Naive B cell (primary cell): ENCODE data around the gene DHX15. TPM values are rescaled to one million over a fixed set of nuclear protein-coding genes. Genes with fewer than 3 reads are reported as not detected.
"Not testable (repeated sequence)": the region's sequence is repeated elsewhere in the genome, so short reads cannot be mapped to it uniquely, and the experiment has no call there.

Experiments
- ATAC-seq, 2 donors: fragments of 150-1000 bp; cut with Tn5 transposase; 2 replicates each; pipeline ENCODE4 v1.10.0; 2021; ENCODE audit warnings: low read depth in 2 of 2, mild to moderate bottlenecking in 2 of 2, moderate library complexity in 2 of 2
- DNase-seq: peaks from one replicate; pipeline ENCODE4 v3.0.0; 2022
- H3K27ac Mint-ChIP-seq, 6 donors: one replicate each; pipeline ENCODE4 v1.8.0; 2020 to 2022; ENCODE audit warnings: mild to moderate bottlenecking in 6 of 6, mixed read lengths in 6 of 6, moderate library complexity in 5 of 6, inconsistent platforms in 2 of 6
- H3K27me3 Mint-ChIP-seq, 3 donors: one replicate each; pipeline ENCODE4 v1.8.0; 2021 to 2022; ENCODE audit warnings: mixed read lengths in 3 of 3, mild to moderate bottlenecking in 1 of 3
- H3K36me3 Mint-ChIP-seq, 2 donors: one replicate each; pipeline ENCODE4 v1.8.0; 2020 to 2022; ENCODE audit warnings: mixed read lengths in 2 of 2, inconsistent platforms in 1 of 2, mild to moderate bottlenecking in 1 of 2
- H3K4me1 Mint-ChIP-seq, 3 donors: one replicate each; pipeline ENCODE4 v1.8.0; 2020 to 2022; ENCODE audit warnings: mixed read lengths in 3 of 3, inconsistent platforms in 1 of 3, mild to moderate bottlenecking in 1 of 3, moderate library complexity in 1 of 3
- H3K4me3 Mint-ChIP-seq, 8 donors: one replicate each; pipeline ENCODE4 v1.8.0; 2020 to 2022; ENCODE audit warnings: mild to moderate bottlenecking in 8 of 8, mixed read lengths in 8 of 8, moderate library complexity in 8 of 8, inconsistent platforms in 2 of 8
- H3K9me3 Mint-ChIP-seq, 7 donors: one replicate each; pipeline ENCODE4 v1.8.0; 2020 to 2022; ENCODE audit warnings: mixed read lengths in 7 of 7, mild to moderate bottlenecking in 5 of 7, inconsistent platforms in 2 of 7, moderate library complexity in 1 of 7
- polyA plus RNA-seq, 6 donors: library from polyadenylated mRNA; unstranded; fragments of 300-500 nt; fragmentation: Illumina TruSeq; gene quantifications; one replicate each; pipeline ENCODE4 v1.2.3, GENCODE V29; 2021; ENCODE audit warnings: low read depth in 6 of 6

The DHX15 gene
- polyA plus RNA-seq, 6 donors from 2014 or later = 34.0 to 71.6 (median 44.1) TPM

GRCh38 chr4:24515698-24516097 is 68.7 kb downstream of the DHX15 start:
- Mint-ChIP-seq H3K27me3 (no peaks in the 10 kb centered on the region), H3K27ac (peak overlapping the region in 1 of 6 donors; percentile 97), H3K9me3 (no peaks in the 10 kb centered on the region), H3K4me3 (no peak overlapping the region), H3K36me3 (peaks cover 0 to 5% of the 10 kb centered on the region in 2 donors), H3K4me1 (no peaks in the 10 kb centered on the region)
- DNase-seq = no peak
- no peak for ATAC-seq

- H3K4me1 Mint-ChIP-seq = no peaks in the 10 kb centered on the region
- no peaks in the 10 kb centered on the region for H3K27me3 Mint-ChIP-seq
- H3K4me3 Mint-ChIP-seq = no peak overlapping the region
- no peaks in the 10 kb centered on the region for H3K9me3 Mint-ChIP-seq
- H3K27ac Mint-ChIP-seq = no peak overlapping the region
- no peak for DNase-seq
- ATAC-seq = no peak
- peaks cover 0 to 5% of the 10 kb centered on the region in 2 donors for H3K36me3 Mint-ChIP-seq
These were observed 69.5 kb downstream of the DHX15 start for GRCh38 chr4:24514808-24515207.

- no peak overlapping the region for H3K4me3 Mint-ChIP-seq
- no peaks in the 10 kb centered on the region for H3K9me3 Mint-ChIP-seq
- H3K27me3 Mint-ChIP-seq = no peaks in the 10 kb centered on the region
- H3K36me3 Mint-ChIP-seq = no peaks in the 10 kb centered on the region
- no peak overlapping the region for H3K27ac Mint-ChIP-seq
- no peaks in the 10 kb centered on the region for H3K4me1 Mint-ChIP-seq
- ATAC-seq (no peak), DNase-seq (no peak)
These were observed 70.6 kb downstream of the DHX15 start for GRCh38 chr4:24513718-24514117.

GRCh38 chr4:24511371-24512063 is 72.8 kb downstream of the DHX15 start:
- Mint-ChIP-seq H3K27ac (peak overlapping the region in 1 of 6 donors; percentile 84), H3K4me1 (no peaks in the 10 kb centered on the region), H3K9me3 (peaks cover 0 to 1% (median 0%) of the 10 kb centered on the region in 7 donors), H3K27me3 (no peaks in the 10 kb centered on the region), H3K36me3 (no peaks in the 10 kb centered on the region), H3K4me3 (no peak overlapping the region)
- ATAC-seq (no peak), DNase-seq (no peak)

- Mint-ChIP-seq H3K4me1 (no peaks in the 10 kb centered on the region), H3K4me3 (no peak overlapping the region), H3K36me3 (no peaks in the 10 kb centered on the region), H3K27me3 (peaks cover 0 to 4% (median 0%) of the 10 kb centered on the region in 3 donors), H3K27ac (no peak overlapping the region), H3K9me3 (peaks cover 0 to 1% (median 0%) of the 10 kb centered on the region in 7 donors)
- ATAC-seq (no peak), DNase-seq (no peak)
These were observed 74.3 kb downstream of the DHX15 start for GRCh38 chr4:24510091-24510490.

GRCh38 chr4:24508541-24508940 is 75.8 kb downstream of the DHX15 start:
- ATAC-seq (no peak), DNase-seq (no peak)
- H3K4me1 Mint-ChIP-seq = no peaks in the 10 kb centered on the region
- no peak overlapping the region for H3K27ac Mint-ChIP-seq
- H3K9me3 Mint-ChIP-seq = peaks cover 0 to 1% (median 0%) of the 10 kb centered on the region in 7 donors
- H3K27me3 Mint-ChIP-seq = peaks cover 0 to 7% (median 0%) of the 10 kb centered on the region in 3 donors
- no peaks in the 10 kb centered on the region for H3K36me3 Mint-ChIP-seq
- no peak overlapping the region for H3K4me3 Mint-ChIP-seq

GRCh38 chr4:24507439-24507838 is 76.9 kb downstream of the DHX15 start:
- ATAC-seq (no peak), DNase-seq (no peak)
- peaks cover 0 to 1% (median 0%) of the 10 kb centered on the region in 7 donors for H3K9me3 Mint-ChIP-seq
- no peak overlapping the region for H3K27ac Mint-ChIP-seq
- H3K27me3 Mint-ChIP-seq = peaks cover 7 to 8% (median 7%) of the 10 kb centered on the region in 3 donors
- no peak overlapping the region for H3K4me3 Mint-ChIP-seq
- no peaks in the 10 kb centered on the region for H3K4me1 Mint-ChIP-seq
- H3K36me3 Mint-ChIP-seq = no peaks in the 10 kb centered on the region

GRCh38 chr4:24503090-24503489 is 81.3 kb downstream of the DHX15 start:
- H3K9me3 Mint-ChIP-seq, ATAC-seq, H3K36me3 Mint-ChIP-seq, DNase-seq, H3K27ac Mint-ChIP-seq, H3K4me1 Mint-ChIP-seq, H3K4me3 Mint-ChIP-seq: not testable (repeated sequence)
- H3K27me3 Mint-ChIP-seq = peaks cover 7 to 18% (median 17%) of the 10 kb centered on the region in 3 donors

- Mint-ChIP-seq H3K4me1 (no peaks in the 10 kb centered on the region), H3K4me3 (no peak overlapping the region), H3K27ac (no peak overlapping the region), H3K27me3 (peaks cover 2 to 13% (median 11%) of the 10 kb centered on the region in 3 donors), H3K36me3 (peaks cover 0 to 3% of the 10 kb centered on the region in 2 donors), H3K9me3 (peaks cover 0 to 6% (median 2%) of the 10 kb centered on the region in 7 donors)
- no peak for DNase-seq
- no peak for ATAC-seq
These were observed 87.1 kb downstream of the DHX15 start for GRCh38 chr4:24497221-24497620.

GRCh38 chr4:24496597-24496996 is 87.8 kb downstream of the DHX15 start:
- H3K9me3 Mint-ChIP-seq = peaks cover 0 to 8% (median 2%) of the 10 kb centered on the region in 7 donors
- H3K27ac Mint-ChIP-seq = no peak overlapping the region
- H3K4me1 Mint-ChIP-seq = no peaks in the 10 kb centered on the region
- ATAC-seq = no peak
- H3K4me3 Mint-ChIP-seq = no peak overlapping the region
- peaks cover 6 to 13% (median 12%) of the 10 kb centered on the region in 3 donors for H3K27me3 Mint-ChIP-seq
- no peak for DNase-seq
- H3K36me3 Mint-ChIP-seq = peaks cover 0 to 8% of the 10 kb centered on the region in 2 donors

GRCh38 chr4:24495388-24495787 is 89.0 kb downstream of the DHX15 start:
- ATAC-seq (no peak), DNase-seq (no peak)
- Mint-ChIP-seq H3K4me1 (no peaks in the 10 kb centered on the region), H3K36me3 (peaks cover 0 to 8% of the 10 kb centered on the region in 2 donors), H3K9me3 (peaks cover 0 to 8% (median 2%) of the 10 kb centered on the region in 7 donors), H3K4me3 (no peak overlapping the region), H3K27me3 (peaks cover 7 to 14% (median 8%) of the 10 kb centered on the region in 3 donors), H3K27ac (no peak overlapping the region)

GRCh38 chr4:24489870-24490269 is 94.5 kb downstream of the DHX15 start:
- Mint-ChIP-seq H3K36me3 (peaks cover 0 to 8% of the 10 kb centered on the region in 2 donors), H3K27me3 (peaks cover 40 to 48% (median 43%) of the 10 kb centered on the region in 3 donors)
- ATAC-seq = no peak

GRCh38 chr4:24488399-24489164 is 95.8 kb downstream of the DHX15 start:
- H3K27ac Mint-ChIP-seq = no peak overlapping the region
- no peak for DNase-seq
- H3K36me3 Mint-ChIP-seq = peaks cover 0 to 8% of the 10 kb centered on the region in 2 donors
- H3K9me3 Mint-ChIP-seq = peaks cover 0 to 10% (median 6%) of the 10 kb centered on the region in 7 donors
- no peak for ATAC-seq
- peaks cover 49 to 57% (median 51%) of the 10 kb centered on the region in 3 donors for H3K27me3 Mint-ChIP-seq
- no peak overlapping the region for H3K4me3 Mint-ChIP-seq
- peaks cover 0 to 4% (median 0%) of the 10 kb centered on the region in 3 donors for H3K4me1 Mint-ChIP-seq

More at GRCh38 chr4:24489870-24490269, 94.5 kb downstream of the DHX15 start:
- Mint-ChIP-seq H3K4me3 (no peak overlapping the region), H3K4me1 (peaks cover 0 to 4% (median 0%) of the 10 kb centered on the region in 3 donors), H3K9me3 (peaks cover 0 to 11% (median 6%) of the 10 kb centered on the region in 7 donors), H3K27ac (no peak overlapping the region)
- no peak for DNase-seq

- Mint-ChIP-seq H3K4me3 (no peak overlapping the region), H3K4me1 (no peaks in the 10 kb centered on the region), H3K27ac (no peak overlapping the region), H3K9me3 (peaks cover 0 to 5% (median 0%) of the 10 kb centered on the region in 7 donors), H3K27me3 (peaks cover 54 to 81% (median 65%) of the 10 kb centered on the region in 3 donors), H3K36me3 (no peaks in the 10 kb centered on the region)
- ATAC-seq (no peak), DNase-seq (no peak)
These were observed 101.5 kb downstream of the DHX15 start for GRCh38 chr4:24482871-24483270.
